HCT116 (cell line): ENCODE data around the gene SYAP1. TPM values are rescaled to one million over a fixed set of nuclear protein-coding genes. Genes with fewer than 3 reads are reported as not detected.

Experiments used
- ATAC-seq: fragments of 200-7000 bp; cut with Tn5 transposase; 2 replicates; pipeline ENCODE4 v1.9.1; 2020; ENCODE audit warnings: mild to moderate bottlenecking, moderate library complexity
- BruUV-seq: library from RNA; stranded (reverse); fragments of 400-500 nt; replicated peaks from 2 replicates; lab custom pipeline; 2021; lab: Mats Ljungman, UMichigan
- CTCF ChIA-PET: fragments of 300-600 bp; sonication (Branson Sonifier 250); formaldehyde crosslinking; loops from one replicate; lab custom pipeline; 2021; ENCODE audit warnings: antibody characterized with exemption; lab: Charles Lee
- POLR2A ChIA-PET: fragments of 300-600, 350-600 bp; sonication (Branson Sonifier 250); formaldehyde crosslinking; loops from one replicate; lab custom pipeline; 2021; ENCODE audit warnings: antibody characterized with exemption; lab: Charles Lee
- RAD21 ChIA-PET, 2 experiments: fragments of 300-600 bp; sonication (Branson Sonifier 250); formaldehyde crosslinking; loops; one replicate each; lab custom pipeline; 2023; ENCODE audit warnings: low total read pairs in 2 of 2; ENCODE audit not compliant: uncharacterized antibody in 2 of 2, unreplicated experiment in 2 of 2, low non-redundant PET in 1 of 2; lab: Charles Lee
- DNase-seq: peaks from one replicate; pipeline ENCODE4 v3.0.0-alpha.2; 2010; ENCODE audit warnings: low read depth, low spot score
- H2AFZ ChIP-seq: fragments of 200-600 bp; shearing (Covaris generic), sonication (generic); 2 replicates; pipeline ENCODE4 v1.6.1; 2017; ENCODE audit warnings: low read depth, mixed run types, mixed read lengths, antibody characterized with exemption, low read length; ENCODE audit not compliant: poor library complexity, severe bottlenecking
- H3K27ac ChIP-seq: 2 replicates; pipeline ENCODE4 v1.5.1; 2012; ENCODE audit warnings: low read depth, low read length
- H3K27me3 ChIP-seq: fragments of 200-600 bp; sonication (generic); 2 replicates; pipeline ENCODE4 v1.6.1; 2016; ENCODE audit warnings: mixed run types, low read length, mixed read lengths; ENCODE audit not compliant: insufficient read depth
- H3K36me3 ChIP-seq, 2 experiments: fragments of 200-500 bp in 1 of 2; fragments of 200-600 bp in 1 of 2; sonication (Bioruptor generic) in 1 of 2; sonication (generic) in 1 of 2; 2 replicates each; pipeline versions ENCODE4 v1.5.1 to v1.6.1; 2014 to 2016; ENCODE audit warnings: low read length in 2 of 2, inconsistent platforms in 1 of 2, mixed read lengths in 1 of 2, mixed run types in 1 of 2; ENCODE audit not compliant: insufficient read depth in 2 of 2, control insufficient read depth in 1 of 2
- H3K4me1 ChIP-seq, 2 experiments: fragments of 200-600 bp in 1 of 2; sonication (generic) in 1 of 2; 2 replicates each; pipeline versions ENCODE4 v1.5.1 to v1.6.1; 2012 to 2017; ENCODE audit warnings: low read length in 2 of 2, inconsistent platforms in 1 of 2, mild to moderate bottlenecking in 1 of 2, mixed read lengths in 1 of 2, mixed run types in 1 of 2, moderate library complexity in 1 of 2; ENCODE audit not compliant: insufficient read depth in 2 of 2, control insufficient read depth in 1 of 2
- H3K4me2 ChIP-seq: fragments of 200-600 bp; sonication (generic); 2 replicates; pipeline ENCODE4 v1.6.1; 2017; ENCODE audit warnings: mixed run types, low read length, mixed read lengths
- H3K4me3 ChIP-seq, 2 experiments: fragments of 200-600 bp in 1 of 2; sonication (generic) in 1 of 2; replicated peaks in 1 of 2; 2 replicates each; pipeline ENCODE4 v1.5.1; 2011 to 2016; ENCODE audit warnings: low read length in 2 of 2, control low read depth in 1 of 2, low read depth in 1 of 2, mild to moderate bottlenecking in 1 of 2, mixed read lengths in 1 of 2, mixed run types in 1 of 2
- H3K79me2 ChIP-seq: fragments of 200-600 bp; sonication (generic); 2 replicates; pipeline ENCODE4 v1.6.1; 2017; ENCODE audit warnings: mild to moderate bottlenecking, mixed run types, low read length, moderate library complexity, mixed read lengths; ENCODE audit not compliant: insufficient read depth
- H3K9ac ChIP-seq: fragments of 200-600 bp; sonication (generic); 2 replicates; pipeline ENCODE4 v1.6.1; 2016; ENCODE audit warnings: low read length, mixed read lengths
- H3K9me2 ChIP-seq: fragments of 200-600 bp; sonication (generic), shearing (Covaris generic); 2 replicates; pipeline ENCODE4 v1.6.1; 2017; ENCODE audit warnings: mixed run types, mild to moderate bottlenecking, moderate library complexity; ENCODE audit not compliant: insufficient read depth
- H3K9me3 ChIP-seq, 2 experiments: fragments of 200-500 bp in 1 of 2; fragments of 200-600 bp in 1 of 2; sonication (Bioruptor generic) in 1 of 2; sonication (generic) in 1 of 2; 2 replicates each; pipeline ENCODE4 v1.6.1; 2014 to 2017; ENCODE audit warnings: low read length in 2 of 2, mixed read lengths in 2 of 2, inconsistent platforms in 1 of 2, low read depth in 1 of 2, mild to moderate bottlenecking in 1 of 2, mixed run types in 1 of 2, moderate library complexity in 1 of 2; ENCODE audit not compliant: control insufficient read depth in 1 of 2, insufficient read depth in 1 of 2
- H4K20me1 ChIP-seq: fragments of 200-600 bp; sonication (generic), shearing (Covaris generic); 2 replicates; pipeline ENCODE4 v1.6.1; 2017; ENCODE audit warnings: mixed run types, mild to moderate bottlenecking, moderate library complexity; ENCODE audit not compliant: insufficient read depth
- CBX3 ChIP-seq: IDR thresholded peaks from 2 replicates; pipeline ENCODE4 v1.6.1; 2012; ENCODE audit warnings: low read depth
- CTCF ChIP-seq, 3 experiments: fragments of 200-600 bp in 1 of 3; sonication (generic) in 1 of 3; IDR thresholded peaks in 2 of 3; conservative IDR thresholded peaks in 1 of 3; 2 replicates each; pipeline ENCODE4 v1.5.1; 2012 to 2017; ENCODE audit warnings: low read depth in 2 of 3, low read length in 2 of 3, antibody characterized with exemption in 1 of 3, borderline replicate concordance in 1 of 3, control low read depth in 1 of 3, mild to moderate bottlenecking in 1 of 3, mixed read lengths in 1 of 3, mixed run types in 1 of 3, moderate library complexity in 1 of 3; ENCODE audit not compliant: insufficient read depth in 1 of 3
- ELF1 ChIP-seq: IDR thresholded peaks from 2 replicates; pipeline ENCODE4 v1.6.1; 2012; ENCODE audit warnings: low read depth, borderline replicate concordance
- EZH2 ChIP-seq: fragments of 200-600 bp; sonication (generic); IDR thresholded peaks from 2 replicates; pipeline ENCODE4 v1.6.1; 2017; ENCODE audit warnings: antibody characterized with exemption, mixed run types
- EZH2phosphoT487 ChIP-seq: fragments of 200-600 bp; IDR thresholded peaks from 2 replicates; pipeline ENCODE4 v1.6.1; 2018; ENCODE audit warnings: antibody characterized with exemption, borderline replicate concordance
- FOSL1 ChIP-seq: IDR thresholded peaks from 2 replicates; pipeline ENCODE4 v1.6.1; 2012; ENCODE audit warnings: low read depth
- JUND ChIP-seq: IDR thresholded peaks from 2 replicates; pipeline ENCODE4 v1.6.1; 2012
- MAX ChIP-seq: IDR thresholded peaks from 2 replicates; pipeline ENCODE4 v1.6.1; 2012
- RAD21 ChIP-seq: IDR thresholded peaks from 2 replicates; pipeline ENCODE4 v1.6.1; 2012; ENCODE audit warnings: low read depth, mild to moderate bottlenecking
- SIN3A ChIP-seq: IDR thresholded peaks from 2 replicates; pipeline ENCODE4 v1.6.1; 2012; ENCODE audit warnings: low read depth
- SP1 ChIP-seq: IDR thresholded peaks from 2 replicates; pipeline ENCODE4 v1.6.1; 2012; ENCODE audit warnings: low read depth
- SRF ChIP-seq: IDR thresholded peaks from 2 replicates; pipeline ENCODE4 v1.6.1; 2012; ENCODE audit warnings: low read depth
- TCF7L2 ChIP-seq: IDR thresholded peaks from 2 replicates; pipeline ENCODE4 v1.7.0; 2011; ENCODE audit warnings: borderline replicate concordance, inconsistent platforms; ENCODE audit not compliant: insufficient read depth, insufficient read length; ENCODE audit errors: extremely low read depth
- YY1 ChIP-seq: IDR thresholded peaks from 2 replicates; pipeline ENCODE4 v1.6.1; 2011; ENCODE audit warnings: low read length, low read depth, moderate library complexity, mild to moderate bottlenecking; ENCODE audit not compliant: insufficient replicate concordance; ENCODE audit errors: extremely low read depth
- intact Hi-C: fragments of 100-400 bp; cut with micrococcal nuclease; formaldehyde crosslinking; loops from 2 replicates; pipeline ENCODE4 v1.10.0; 2022
- total RNA-seq: library from RNA; stranded (reverse); gene quantifications from one replicate; pipeline ENCODE4 v1.2.1, GENCODE V29; 2021; ENCODE audit not compliant: unreplicated experiment
- TF ChIP-seq, protein P1 (sequence below): IDR thresholded peaks from 2 replicates; pipeline ENCODE4 v1.6.1; 2012; ENCODE audit warnings: low read depth
- TF ChIP-seq, protein P2 (sequence below): IDR thresholded peaks from 2 replicates; pipeline ENCODE4 v1.6.1; 2012
- TF ChIP-seq, protein P3 (sequence below): IDR thresholded peaks from 2 replicates; pipeline ENCODE4 v1.6.1; 2011; ENCODE audit warnings: mild to moderate bottlenecking, low read length, moderate library complexity; ENCODE audit not compliant: insufficient replicate concordance; ENCODE audit errors: extremely low read depth

The SYAP1 gene
- total RNA-seq, 1 experiment from 2014 or later, result 24.8 TPM

GRCh38 chrX:16683007-16683664 lies 36.3 kb upstream of the SYAP1 start:
- no TSS peak for BruUV-seq
- no peaks in the 10 kb centered on the region; a peak in 1 of 4 replicates for H3K36me3 ChIP-seq
- no peaks in the 10 kb centered on the region for H3K9me2 ChIP-seq
- no peak overlapping the region for H3K4me3 ChIP-seq
- DNase-seq (no peak), ATAC-seq (no peak)
- H3K27ac ChIP-seq, result no peak overlapping the region
- no peaks in the 10 kb centered on the region for H3K27me3 ChIP-seq
- intact Hi-C loops, result no loop called here
- ChIA-PET CTCF (no interaction called here), RAD21 (no interaction called here)
- no peak for TF ChIP-seq FOSL1
- TF ChIP-seq SP1, result no peak
- TF ChIP-seq, protein P1, sequence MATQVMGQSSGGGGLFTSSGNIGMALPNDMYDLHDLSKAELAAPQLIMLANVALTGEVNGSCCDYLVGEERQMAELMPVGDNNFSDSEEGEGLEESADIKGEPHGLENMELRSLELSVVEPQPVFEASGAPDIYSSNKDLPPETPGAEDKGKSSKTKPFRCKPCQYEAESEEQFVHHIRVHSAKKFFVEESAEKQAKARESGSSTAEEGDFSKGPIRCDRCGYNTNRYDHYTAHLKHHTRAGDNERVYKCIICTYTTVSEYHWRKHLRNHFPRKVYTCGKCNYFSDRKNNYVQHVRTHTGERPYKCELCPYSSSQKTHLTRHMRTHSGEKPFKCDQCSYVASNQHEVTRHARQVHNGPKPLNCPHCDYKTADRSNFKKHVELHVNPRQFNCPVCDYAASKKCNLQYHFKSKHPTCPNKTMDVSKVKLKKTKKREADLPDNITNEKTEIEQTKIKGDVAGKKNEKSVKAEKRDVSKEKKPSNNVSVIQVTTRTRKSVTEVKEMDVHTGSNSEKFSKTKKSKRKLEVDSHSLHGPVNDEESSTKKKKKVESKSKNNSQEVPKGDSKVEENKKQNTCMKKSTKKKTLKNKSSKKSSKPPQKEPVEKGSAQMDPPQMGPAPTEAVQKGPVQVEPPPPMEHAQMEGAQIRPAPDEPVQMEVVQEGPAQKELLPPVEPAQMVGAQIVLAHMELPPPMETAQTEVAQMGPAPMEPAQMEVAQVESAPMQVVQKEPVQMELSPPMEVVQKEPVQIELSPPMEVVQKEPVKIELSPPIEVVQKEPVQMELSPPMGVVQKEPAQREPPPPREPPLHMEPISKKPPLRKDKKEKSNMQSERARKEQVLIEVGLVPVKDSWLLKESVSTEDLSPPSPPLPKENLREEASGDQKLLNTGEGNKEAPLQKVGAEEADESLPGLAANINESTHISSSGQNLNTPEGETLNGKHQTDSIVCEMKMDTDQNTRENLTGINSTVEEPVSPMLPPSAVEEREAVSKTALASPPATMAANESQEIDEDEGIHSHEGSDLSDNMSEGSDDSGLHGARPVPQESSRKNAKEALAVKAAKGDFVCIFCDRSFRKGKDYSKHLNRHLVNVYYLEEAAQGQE, result no peak
- TF ChIP-seq, protein P2, sequence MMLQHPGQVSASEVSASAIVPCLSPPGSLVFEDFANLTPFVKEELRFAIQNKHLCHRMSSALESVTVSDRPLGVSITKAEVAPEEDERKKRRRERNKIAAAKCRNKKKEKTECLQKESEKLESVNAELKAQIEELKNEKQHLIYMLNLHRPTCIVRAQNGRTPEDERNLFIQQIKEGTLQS, result no peak
- no peak for TF ChIP-seq SIN3A
- TF ChIP-seq MAX, result no peak
- TF ChIP-seq, protein P3, sequence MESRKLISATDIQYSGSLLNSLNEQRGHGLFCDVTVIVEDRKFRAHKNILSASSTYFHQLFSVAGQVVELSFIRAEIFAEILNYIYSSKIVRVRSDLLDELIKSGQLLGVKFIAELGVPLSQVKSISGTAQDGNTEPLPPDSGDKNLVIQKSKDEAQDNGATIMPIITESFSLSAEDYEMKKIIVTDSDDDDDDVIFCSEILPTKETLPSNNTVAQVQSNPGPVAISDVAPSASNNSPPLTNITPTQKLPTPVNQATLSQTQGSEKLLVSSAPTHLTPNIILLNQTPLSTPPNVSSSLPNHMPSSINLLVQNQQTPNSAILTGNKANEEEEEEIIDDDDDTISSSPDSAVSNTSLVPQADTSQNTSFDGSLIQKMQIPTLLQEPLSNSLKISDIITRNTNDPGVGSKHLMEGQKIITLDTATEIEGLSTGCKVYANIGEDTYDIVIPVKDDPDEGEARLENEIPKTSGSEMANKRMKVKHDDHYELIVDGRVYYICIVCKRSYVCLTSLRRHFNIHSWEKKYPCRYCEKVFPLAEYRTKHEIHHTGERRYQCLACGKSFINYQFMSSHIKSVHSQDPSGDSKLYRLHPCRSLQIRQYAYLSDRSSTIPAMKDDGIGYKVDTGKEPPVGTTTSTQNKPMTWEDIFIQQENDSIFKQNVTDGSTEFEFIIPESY, result no peak
- TF ChIP-seq TCF7L2, result no peak
- no peak for TF ChIP-seq EZH2
- no peak for TF ChIP-seq EZH2phosphoT487
- no peak for TF ChIP-seq SRF
- TF ChIP-seq CTCF (IDR thresholded peaks at IDR 0.05 in 2 of 3, conservative IDR thresholded peaks at IDR 0.05 in 1 of 3; ENCODE audit: borderline replicate concordance in 1 of 3, insufficient read depth in 1 of 3, low read depth in 2 of 3, low read length in 2 of 3), result no peak
- TF ChIP-seq CBX3, result no peak
- no peak for TF ChIP-seq JUND
- no peak for TF ChIP-seq RAD21
- no peak for TF ChIP-seq YY1
- no peak for TF ChIP-seq ELF1
- TF ChIP-seq, all 23 proteins: peak for 0
- Histone ChIP-seq H3K9ac (no peak overlapping the region), H3K79me2 (no peaks in the 10 kb centered on the region), H2AFZ (no peak overlapping the region), H4K20me1 (no peaks in the 10 kb centered on the region), H3K9me3 (no peaks in the 10 kb centered on the region), H3K4me2 (no peak overlapping the region), H3K4me1 (no peaks in the 10 kb centered on the region)
- POLR2A ChIA-PET, result no interaction called here
